HepG2 (cell line): ENCODE measurements around the gene GTPBP6.
A peak's percentile ranks its signal among the peaks of the same experiment; 100 is the strongest.

Source experiments
- JUN ChIP-seq: sonication (generic); formaldehyde crosslinking; IDR thresholded peaks from 2 replicates; pipeline ENCODE4 v1.4.0; 2020; ENCODE audit warnings: mild to moderate bottlenecking, missing genetic modification reagents
- PHF8 ChIP-seq: sonication (generic); formaldehyde crosslinking; IDR thresholded peaks from 2 replicates; pipeline ENCODE4 v1.5.0; 2020; ENCODE audit warnings: missing genetic modification reagents
- REXO4 ChIP-seq: sonication (generic); formaldehyde crosslinking; IDR thresholded peaks from 2 replicates; pipeline ENCODE4 v1.8.0; 2022; ENCODE audit warnings: missing genetic modification reagents, mild to moderate bottlenecking, borderline replicate concordance
- ZNF570 ChIP-seq: sonication (generic); formaldehyde crosslinking; IDR thresholded peaks from 2 replicates; pipeline ENCODE4 v1.4.0; 2020; ENCODE audit warnings: mild to moderate bottlenecking, missing genetic modification reagents, borderline replicate concordance
- ZNF816 ChIP-seq: sonication (generic); formaldehyde crosslinking; IDR thresholded peaks from 2 replicates; pipeline ENCODE4 v1.8.0; 2022; ENCODE audit warnings: missing genetic modification reagents, mild to moderate bottlenecking, borderline replicate concordance
- ZZZ3 ChIP-seq: sonication (generic); formaldehyde crosslinking; IDR thresholded peaks from 2 replicates; pipeline ENCODE4 v1.4.0; 2020; ENCODE audit warnings: missing genetic modification reagents, mild to moderate bottlenecking, borderline replicate concordance
- TF ChIP-seq, protein P1 (sequence below): sonication (generic); formaldehyde crosslinking; IDR thresholded peaks from 2 replicates; pipeline ENCODE4 v1.5.0; 2020; ENCODE audit warnings: mild to moderate bottlenecking, missing genetic modification reagents, moderate library complexity
- TF ChIP-seq, protein P2 (sequence below): sonication (generic); formaldehyde crosslinking; IDR thresholded peaks from 2 replicates; pipeline ENCODE4 v1.8.0; 2022; ENCODE audit warnings: mild to moderate bottlenecking, missing genetic modification reagents, moderate library complexity
- TF ChIP-seq, protein P3 (sequence below): sonication (generic); formaldehyde crosslinking; IDR thresholded peaks from 2 replicates; pipeline ENCODE4 v1.9.0; 2021; ENCODE audit warnings: missing genetic modification reagents, borderline replicate concordance
- TF ChIP-seq, protein P4 (sequence below): sonication (generic); formaldehyde crosslinking; IDR thresholded peaks from 2 replicates; pipeline ENCODE4 v1.5.0; 2020; ENCODE audit warnings: mild to moderate bottlenecking, missing genetic modification reagents

DNA sequence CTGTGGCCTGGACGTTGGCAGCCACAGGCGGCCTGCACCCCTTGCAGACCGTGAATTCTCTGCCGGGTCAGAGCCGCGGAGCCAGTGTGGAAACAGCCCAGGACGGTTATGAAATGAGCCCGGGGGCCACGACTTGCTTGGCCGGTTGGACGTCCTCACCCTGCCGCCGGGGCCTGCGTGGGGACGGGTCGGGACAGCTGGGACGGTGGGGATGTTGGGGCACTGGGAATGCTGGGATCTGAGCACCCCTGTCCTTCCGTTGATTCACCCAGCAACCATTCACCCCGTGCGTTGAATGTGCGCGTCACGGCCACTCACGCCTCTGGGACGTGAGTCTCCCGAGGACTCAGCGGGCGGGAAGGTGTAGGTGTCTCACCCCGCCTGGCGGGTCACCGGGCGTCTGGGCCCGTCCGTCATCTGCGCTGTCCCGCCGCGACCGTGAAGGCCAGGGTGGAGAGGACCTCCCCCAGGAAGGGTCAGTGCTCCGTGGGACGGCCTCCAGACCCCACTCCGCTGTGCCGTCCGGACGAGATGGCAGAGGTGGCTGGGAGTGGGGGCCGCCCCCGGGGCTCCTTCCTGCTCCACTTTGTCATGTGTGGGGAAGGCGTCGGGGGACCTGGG lies 41.9 kb downstream of the GTPBP6 start:
- TF ChIP-seq, protein P1, sequence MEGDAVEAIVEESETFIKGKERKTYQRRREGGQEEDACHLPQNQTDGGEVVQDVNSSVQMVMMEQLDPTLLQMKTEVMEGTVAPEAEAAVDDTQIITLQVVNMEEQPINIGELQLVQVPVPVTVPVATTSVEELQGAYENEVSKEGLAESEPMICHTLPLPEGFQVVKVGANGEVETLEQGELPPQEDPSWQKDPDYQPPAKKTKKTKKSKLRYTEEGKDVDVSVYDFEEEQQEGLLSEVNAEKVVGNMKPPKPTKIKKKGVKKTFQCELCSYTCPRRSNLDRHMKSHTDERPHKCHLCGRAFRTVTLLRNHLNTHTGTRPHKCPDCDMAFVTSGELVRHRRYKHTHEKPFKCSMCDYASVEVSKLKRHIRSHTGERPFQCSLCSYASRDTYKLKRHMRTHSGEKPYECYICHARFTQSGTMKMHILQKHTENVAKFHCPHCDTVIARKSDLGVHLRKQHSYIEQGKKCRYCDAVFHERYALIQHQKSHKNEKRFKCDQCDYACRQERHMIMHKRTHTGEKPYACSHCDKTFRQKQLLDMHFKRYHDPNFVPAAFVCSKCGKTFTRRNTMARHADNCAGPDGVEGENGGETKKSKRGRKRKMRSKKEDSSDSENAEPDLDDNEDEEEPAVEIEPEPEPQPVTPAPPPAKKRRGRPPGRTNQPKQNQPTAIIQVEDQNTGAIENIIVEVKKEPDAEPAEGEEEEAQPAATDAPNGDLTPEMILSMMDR (CRISPR knock-in tag): no peak
- TF ChIP-seq ZNF570 (CRISPR knock-in tag) (no peak), PHF8 (0 out of 2 replicates have a peak, but pooled peaks have one; percentile 31), ZZZ3 (no peak), REXO4 (CRISPR knock-in tag) (no peak), JUN (no peak), ZNF816 (no peak)
- TF ChIP-seq, protein P2, sequence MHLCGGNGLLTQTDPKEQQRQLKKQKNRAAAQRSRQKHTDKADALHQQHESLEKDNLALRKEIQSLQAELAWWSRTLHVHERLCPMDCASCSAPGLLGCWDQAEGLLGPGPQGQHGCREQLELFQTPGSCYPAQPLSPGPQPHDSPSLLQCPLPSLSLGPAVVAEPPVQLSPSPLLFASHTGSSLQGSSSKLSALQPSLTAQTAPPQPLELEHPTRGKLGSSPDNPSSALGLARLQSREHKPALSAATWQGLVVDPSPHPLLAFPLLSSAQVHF (CRISPR knock-in tag): no peak
- TF ChIP-seq, protein P3, sequence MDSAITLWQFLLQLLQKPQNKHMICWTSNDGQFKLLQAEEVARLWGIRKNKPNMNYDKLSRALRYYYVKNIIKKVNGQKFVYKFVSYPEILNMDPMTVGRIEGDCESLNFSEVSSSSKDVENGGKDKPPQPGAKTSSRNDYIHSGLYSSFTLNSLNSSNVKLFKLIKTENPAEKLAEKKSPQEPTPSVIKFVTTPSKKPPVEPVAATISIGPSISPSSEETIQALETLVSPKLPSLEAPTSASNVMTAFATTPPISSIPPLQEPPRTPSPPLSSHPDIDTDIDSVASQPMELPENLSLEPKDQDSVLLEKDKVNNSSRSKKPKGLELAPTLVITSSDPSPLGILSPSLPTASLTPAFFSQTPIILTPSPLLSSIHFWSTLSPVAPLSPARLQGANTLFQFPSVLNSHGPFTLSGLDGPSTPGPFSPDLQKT (CRISPR knock-in tag): no peak
- TF ChIP-seq, protein P4, sequence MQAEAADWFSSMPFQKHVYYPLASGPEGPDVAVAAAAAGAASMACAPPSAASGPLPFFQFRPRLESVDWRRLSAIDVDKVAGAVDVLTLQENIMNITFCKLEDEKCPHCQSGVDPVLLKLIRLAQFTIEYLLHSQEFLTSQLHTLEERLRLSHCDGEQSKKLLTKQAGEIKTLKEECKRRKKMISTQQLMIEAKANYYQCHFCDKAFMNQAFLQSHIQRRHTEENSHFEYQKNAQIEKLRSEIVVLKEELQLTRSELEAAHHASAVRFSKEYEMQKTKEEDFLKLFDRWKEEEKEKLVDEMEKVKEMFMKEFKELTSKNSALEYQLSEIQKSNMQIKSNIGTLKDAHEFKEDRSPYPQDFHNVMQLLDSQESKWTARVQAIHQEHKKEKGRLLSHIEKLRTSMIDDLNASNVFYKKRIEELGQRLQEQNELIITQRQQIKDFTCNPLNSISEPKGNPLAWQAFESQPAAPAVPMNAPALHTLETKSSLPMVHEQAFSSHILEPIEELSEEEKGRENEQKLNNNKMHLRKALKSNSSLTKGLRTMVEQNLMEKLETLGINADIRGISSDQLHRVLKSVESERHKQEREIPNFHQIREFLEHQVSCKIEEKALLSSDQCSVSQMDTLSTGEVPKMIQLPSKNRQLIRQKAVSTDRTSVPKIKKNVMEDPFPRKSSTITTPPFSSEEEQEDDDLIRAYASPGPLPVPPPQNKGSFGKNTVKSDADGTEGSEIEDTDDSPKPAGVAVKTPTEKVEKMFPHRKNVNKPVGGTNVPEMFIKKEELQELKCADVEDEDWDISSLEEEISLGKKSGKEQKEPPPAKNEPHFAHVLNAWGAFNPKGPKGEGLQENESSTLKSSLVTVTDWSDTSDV (CRISPR knock-in tag): no peak
